ENCODE measurements around the gene MYBBP1A.

MYBBP1A gene

DNA sequence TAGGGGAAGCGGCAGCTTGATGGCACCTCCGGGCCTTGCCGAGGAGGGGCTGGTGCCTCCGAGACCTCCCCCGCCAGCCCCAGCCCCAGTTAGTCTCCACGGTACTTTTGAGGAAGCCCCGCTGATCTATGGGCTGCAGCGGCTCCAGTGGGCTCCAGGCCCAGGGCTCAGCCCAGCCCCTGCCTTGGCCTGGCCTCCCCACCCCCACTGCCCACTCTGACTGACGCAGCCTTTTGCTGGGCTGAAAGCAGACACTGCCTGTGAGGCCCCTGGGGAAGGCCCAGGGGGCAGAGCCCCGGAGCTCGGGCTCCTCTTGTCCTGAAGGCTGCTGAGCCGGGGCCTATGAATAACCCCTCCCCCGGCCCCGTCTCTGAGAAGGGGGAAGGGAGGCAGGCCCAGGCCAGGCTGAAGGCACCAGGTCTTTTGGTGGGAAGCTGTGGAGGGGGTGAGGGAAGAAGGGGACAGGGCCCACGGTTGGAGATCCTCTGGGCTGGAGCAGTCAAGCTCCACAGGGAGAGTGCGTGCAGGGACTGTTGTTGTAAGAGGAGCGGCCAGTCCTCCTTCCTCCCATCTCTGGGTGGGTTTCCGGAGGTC is 21.6 kb upstream of the MYBBP1A start:
- DNase-seq (ENCODE audit: low read depth) = no peak
- no peak overlapping the region for H3K4me3 ChIP-seq (ENCODE audit: low read depth, low read length)

- H3K4me3 ChIP-seq (ENCODE audit: low read depth, low read length) = no peak overlapping the region
- no peak for DNase-seq (ENCODE audit: low read depth)
These were observed 21.0 kb upstream of the MYBBP1A start for GRCh38 chr17:4576161-4576558.

DNA sequence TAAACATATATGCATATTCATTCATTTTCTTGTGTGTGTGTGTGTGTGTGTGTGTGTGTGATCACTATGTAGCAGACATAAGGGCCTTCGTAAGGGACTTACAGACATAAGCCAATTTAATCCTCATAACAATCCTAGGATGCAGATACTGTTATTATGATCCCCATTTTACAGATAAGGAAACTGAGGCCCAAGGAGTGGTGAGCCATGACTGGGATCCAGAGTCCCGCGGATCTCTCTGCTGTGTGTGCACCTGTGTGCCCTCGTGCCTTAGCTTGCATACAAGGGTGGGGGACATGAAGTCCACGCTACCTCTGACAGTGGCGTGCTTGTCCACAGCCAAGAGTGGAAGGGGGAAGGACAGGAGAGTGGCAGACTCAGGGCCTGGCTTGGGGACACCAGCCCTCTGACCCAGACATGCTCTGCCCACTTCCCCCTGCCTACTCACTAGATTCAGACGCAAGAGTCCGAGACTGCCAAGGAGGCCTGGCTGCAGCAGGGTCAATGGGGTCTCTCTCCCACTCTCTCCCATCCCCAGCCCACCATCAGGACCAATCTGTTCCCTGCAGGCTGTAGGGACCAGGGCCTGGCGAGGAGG is 19.4 kb upstream of the MYBBP1A start:
- no peak for DNase-seq (ENCODE audit: low read depth)

DNA sequence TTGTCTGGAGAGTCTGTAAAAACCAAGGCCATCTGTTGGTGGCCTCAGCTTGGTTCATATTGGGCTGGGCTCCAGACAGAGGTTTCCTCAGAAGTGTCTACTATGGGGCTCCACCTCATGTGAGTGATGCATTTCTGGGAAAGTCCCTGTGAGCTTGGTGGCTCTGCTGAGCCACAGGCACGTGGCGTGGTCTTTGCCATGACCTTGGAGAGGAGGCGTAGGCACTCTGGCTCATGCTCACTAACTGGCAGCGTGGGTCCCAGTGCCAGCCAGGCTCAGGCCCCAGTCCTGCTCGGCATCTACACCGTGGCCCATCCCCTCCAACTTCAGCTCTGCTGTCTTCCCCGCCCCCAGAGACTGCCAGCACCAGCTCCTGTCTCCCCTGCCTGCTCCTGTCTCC is 18.5 kb upstream of the MYBBP1A start:
- no peak for DNase-seq (ENCODE audit: low read depth)
- H3K4me3 ChIP-seq (ENCODE audit: low read depth, low read length) = no peak overlapping the region

More for the DNA sequence above, 19.4 kb upstream of the MYBBP1A start:
- H3K4me3 ChIP-seq (ENCODE audit: low read depth, low read length) = no peak overlapping the region

DNA sequence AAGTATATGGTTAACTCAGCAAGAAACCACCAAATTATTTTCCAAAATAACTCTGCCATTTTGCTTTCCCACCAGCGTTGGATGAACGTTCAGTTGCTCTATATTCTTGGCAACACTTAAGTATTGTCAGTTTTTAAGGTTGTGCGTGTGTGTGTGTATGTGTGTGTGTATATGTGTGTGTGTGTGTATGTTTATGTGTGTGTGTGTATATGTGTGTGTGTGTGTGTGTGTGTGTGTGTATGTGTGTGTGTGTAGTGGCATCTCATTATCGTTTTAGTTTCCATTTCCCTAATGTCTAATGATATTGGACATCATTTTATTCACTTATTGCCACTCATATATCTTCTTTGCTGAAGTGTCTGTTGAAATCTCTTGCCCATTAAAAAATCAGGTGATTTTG is 17.9 kb upstream of the MYBBP1A start:
- DNase-seq (ENCODE audit: low read depth) = no peak
- H3K4me3 ChIP-seq (ENCODE audit: low read depth, low read length) = no peak overlapping the region

DNA sequence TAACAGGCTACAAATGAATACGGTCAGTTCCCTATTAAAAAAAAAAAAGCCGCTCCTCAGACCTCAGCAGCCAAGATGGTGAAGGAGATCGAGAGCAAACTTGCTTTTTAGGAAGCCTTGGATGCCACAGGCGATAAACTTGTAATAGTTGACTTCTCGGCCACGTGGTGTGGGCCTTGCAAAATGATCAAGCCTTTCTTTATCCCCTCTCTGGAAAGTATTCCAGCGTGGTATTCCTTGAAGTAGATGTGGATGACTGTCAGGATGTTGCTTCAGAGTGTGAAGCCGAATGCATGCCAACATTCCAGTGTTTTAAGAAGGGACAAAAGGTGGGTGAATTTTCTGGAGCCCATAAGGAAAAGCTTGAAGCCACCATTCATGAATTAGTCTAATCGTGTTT is 16.9 kb upstream of the MYBBP1A start:
- H3K4me3 ChIP-seq (ENCODE audit: low read depth, low read length) = no peak overlapping the region
- DNase-seq (ENCODE audit: low read depth) = no peak

DNA sequence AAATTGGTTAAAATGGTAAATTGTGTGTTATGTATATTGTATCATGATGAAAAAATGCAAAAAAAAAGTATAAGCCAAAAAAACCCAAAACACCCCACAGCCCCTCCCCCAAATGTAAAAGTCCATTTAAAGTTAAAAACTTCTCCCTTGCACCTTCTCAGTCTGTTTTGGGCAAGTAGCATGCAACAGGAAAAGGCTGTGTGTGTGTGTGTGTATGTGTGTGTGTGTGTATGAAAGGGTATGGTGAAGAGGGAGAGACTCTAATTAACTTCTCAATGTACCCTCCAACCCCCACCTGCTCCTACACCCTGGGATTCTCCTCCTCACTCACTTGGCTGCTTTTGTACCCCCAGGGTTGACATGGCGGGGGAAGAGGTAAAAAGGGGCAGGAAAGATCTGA is 14.4 kb upstream of the MYBBP1A start:
- DNase-seq (ENCODE audit: low read depth) = no peak
- no peak overlapping the region for H3K4me3 ChIP-seq (ENCODE audit: low read depth, low read length)

DNA sequence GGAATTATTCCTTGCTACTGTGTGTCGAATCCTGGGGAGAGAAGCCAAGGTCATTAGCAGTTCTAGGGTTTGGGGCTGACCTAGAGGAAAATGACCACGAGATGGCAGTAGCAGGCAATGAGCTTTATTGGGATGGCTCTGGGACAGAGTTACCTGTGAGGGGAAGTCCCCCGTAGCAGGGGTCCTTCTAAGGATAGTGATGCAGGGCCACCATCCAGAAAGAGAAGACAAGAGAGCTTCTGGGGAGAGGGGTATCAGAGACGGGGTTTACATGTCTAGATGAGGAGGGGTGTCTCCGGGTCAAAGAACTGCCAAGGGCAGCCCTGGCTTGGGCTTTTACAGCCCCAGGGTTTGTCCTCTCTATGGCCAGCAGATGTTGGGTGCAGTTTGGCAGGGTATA is 11.6 kb upstream of the MYBBP1A start:
- no peak for DNase-seq (ENCODE audit: low read depth)
- H3K4me3 ChIP-seq (ENCODE audit: low read depth, low read length) = no peak overlapping the region

GRCh38 chr17:4565209-4566141 is 10.3 kb upstream of the MYBBP1A start:
- no peak overlapping the region for H3K4me3 ChIP-seq (ENCODE audit: low read depth, low read length)
- peak; percentile 39 for DNase-seq (ENCODE audit: low read depth)

- H3K4me3 ChIP-seq (ENCODE audit: low read depth, low read length) = no peak overlapping the region
- no peak for DNase-seq (ENCODE audit: low read depth)
These were observed 7.1 kb upstream of the MYBBP1A start for GRCh38 chr17:4562015-4562969.

DNA sequence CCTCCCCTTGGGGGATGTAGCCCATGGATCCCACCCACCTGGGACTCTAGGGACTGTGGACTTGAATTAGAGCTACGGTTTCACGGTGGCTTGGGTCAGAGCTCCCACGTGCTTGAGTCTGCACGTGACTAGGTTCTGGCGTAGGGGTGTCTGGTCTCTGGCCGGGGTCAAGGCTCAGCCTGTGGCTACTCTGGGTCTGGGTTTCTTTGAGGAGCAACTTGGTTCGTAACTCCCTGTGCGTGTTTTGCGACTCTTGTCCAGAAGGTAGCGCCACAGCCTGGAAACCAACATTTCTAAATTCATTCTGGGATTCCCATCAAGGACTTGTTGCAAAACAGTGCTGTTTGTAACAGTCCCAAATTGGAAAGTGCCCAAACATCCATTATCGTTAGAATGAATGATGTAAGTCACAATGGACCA is 5.7 kb upstream of the MYBBP1A start:
- peak; percentile 27 for DNase-seq (ENCODE audit: low read depth)
- H3K4me3 ChIP-seq (ENCODE audit: low read depth, low read length) = no peak overlapping the region

GRCh38 chr17:4560421-4560820 is 5.2 kb upstream of the MYBBP1A start, which contains the start of gene GGT6:
Gene GGT6, minus strand, starts transcription at chr17:4560577. Its CDS starts 56 bp downstream, at chr17:4560521.
- H3K4me3 ChIP-seq (ENCODE audit: low read depth, low read length) = no peak within 1 kb of the TSS
- no peak for DNase-seq (ENCODE audit: low read depth)

DNA sequence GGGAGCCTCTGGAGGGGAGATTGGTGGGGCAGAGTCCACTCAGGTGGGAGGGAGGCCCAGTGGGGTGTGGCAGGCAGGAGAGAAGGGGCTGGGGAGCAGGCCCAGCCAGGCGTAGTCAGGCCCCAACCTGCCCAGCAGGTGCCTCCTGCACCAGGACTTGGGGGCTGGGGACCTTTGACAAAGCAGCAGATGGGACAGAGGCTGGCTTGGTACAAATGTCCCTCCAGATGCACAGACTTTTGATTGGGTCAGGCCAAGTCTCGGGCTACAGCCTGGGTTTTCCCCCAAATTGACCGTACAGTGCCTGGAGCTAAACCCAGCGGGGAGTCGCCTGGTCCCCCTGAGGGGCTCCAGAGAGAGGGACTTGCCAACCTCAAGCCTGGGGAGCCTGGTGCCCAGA is 4.8 kb upstream of the MYBBP1A start:
- DNase-seq (ENCODE audit: low read depth) = no peak
- no peak overlapping the region for H3K4me3 ChIP-seq (ENCODE audit: low read depth, low read length)

GRCh38 chr17:4559139-4559791 is 4.1 kb upstream of the MYBBP1A start:
- H3K4me3 ChIP-seq (ENCODE audit: low read depth, low read length) = no peak overlapping the region

DNA sequence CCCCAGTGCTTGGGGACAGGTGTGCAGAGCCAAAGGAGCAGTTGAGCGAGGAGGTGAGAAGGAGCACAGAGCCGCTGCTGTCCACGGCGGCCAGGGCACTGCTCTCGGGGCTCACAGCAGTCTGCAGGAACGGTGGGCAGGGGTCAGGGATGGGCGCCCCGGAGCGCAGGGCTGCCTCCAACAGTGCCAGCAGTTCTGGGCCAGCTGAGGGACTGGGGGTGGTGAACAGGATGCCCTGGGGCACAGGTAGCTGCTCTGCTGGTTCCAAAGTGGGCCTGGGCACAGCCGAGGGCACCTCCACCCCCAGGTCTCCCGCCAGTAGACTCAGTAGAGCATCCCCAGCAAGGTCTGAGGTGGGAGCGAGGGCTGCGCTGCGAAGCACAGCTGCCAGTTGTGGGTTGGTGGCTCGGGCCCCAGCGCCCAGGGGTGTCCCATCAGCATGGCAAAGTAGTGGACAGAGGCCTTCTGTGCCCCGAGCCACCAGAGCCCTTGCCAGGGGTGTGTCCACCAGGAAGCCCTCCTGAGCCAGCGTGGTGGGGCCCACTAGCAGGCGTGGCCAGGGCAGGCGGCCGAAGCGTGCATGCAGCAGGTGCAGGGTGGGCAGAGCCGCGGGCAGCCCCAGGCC is 3.3 kb upstream of the MYBBP1A start:
- no peak overlapping the region for H3K4me3 ChIP-seq (ENCODE audit: low read depth, low read length)
- DNase-seq (ENCODE audit: low read depth) = no peak

More at GRCh38 chr17:4559139-4559791, 4.1 kb upstream of the MYBBP1A start:
- DNase-seq (ENCODE audit: low read depth) = no peak

GRCh38 chr17:4557626-4558346 is 2.6 kb upstream of the MYBBP1A start:
- no peak overlapping the region for H3K4me3 ChIP-seq (ENCODE audit: low read depth, low read length)
- no peak for DNase-seq (ENCODE audit: low read depth)

DNA sequence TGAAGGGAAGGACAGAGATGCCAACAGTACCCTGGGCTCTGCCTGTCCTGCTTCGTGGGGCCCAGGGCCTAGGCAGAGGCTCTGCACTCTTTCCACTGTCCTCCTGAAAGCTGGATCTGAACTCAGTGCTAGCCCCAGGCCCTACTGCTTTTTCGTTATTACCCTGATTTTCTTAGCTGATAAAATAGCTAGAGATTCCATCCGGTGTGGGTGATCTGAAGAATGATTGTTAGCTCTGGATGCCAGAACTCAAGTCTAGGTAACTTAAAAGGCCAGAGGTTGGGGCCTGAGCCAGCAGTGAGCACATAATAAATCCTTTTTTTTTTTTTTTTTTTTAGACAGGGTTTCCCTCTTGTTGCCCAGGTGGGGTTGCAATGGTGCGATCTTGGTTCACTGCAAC is 1.8 kb upstream of the MYBBP1A start:
- H3K4me3 ChIP-seq (ENCODE audit: low read depth, low read length) = no peak overlapping the region
- no peak for DNase-seq (ENCODE audit: low read depth)

All from skeletal muscle cell (primary cell).